DOHH2 (cell line): ENCODE data around the gene YTHDF2.

Experiments used
- CTCF ChIP-seq: fragments of 200-600 bp; sonication (generic); IDR thresholded peaks from one replicate; pipeline ENCODE4 v1.5.1; 2014; ENCODE audit warnings: antibody characterized with exemption, mild to moderate bottlenecking, low read depth, low read length; ENCODE audit not compliant: poor library complexity, severe bottlenecking
- EZH2phosphoT487 ChIP-seq: fragments of 200-600 bp; sonication (generic); IDR thresholded peaks from 2 replicates; pipeline ENCODE4 v1.6.1; 2017; ENCODE audit warnings: borderline replicate concordance, mild to moderate bottlenecking, antibody characterized with exemption, low read length, moderate library complexity, mixed read lengths

- TF ChIP-seq CTCF (no peak), EZH2phosphoT487 (no peak)
Measured at GRCh38 chr1:28750330-28750729, 13.6 kb downstream of the YTHDF2 start.
